Measurements from ENCODE around the gene RBFOX2.

- TF ChIP-seq EP300 (IDR thresholded peaks at IDR 0.05), result no peak
- no peak for TF ChIP-seq CTCF (IDR thresholded peaks at IDR 0.05)
- TF ChIP-seq POLR2AphosphoS5 (IDR thresholded peaks at IDR 0.05), result no peak
- no peak for TF ChIP-seq POLR2A (IDR thresholded peaks at IDR 0.05)
These were observed 155.2 kb downstream of the RBFOX2 start for GRCh38 chr22:35873426-35873825.
